SK-N-SH (cell line): ENCODE measurements around the gene AHCY.

Experiments used
- CHD2 ChIP-seq: fragments of 150-350 bp; IDR thresholded peaks from 2 replicates; pipeline ENCODE4 v1.6.1; 2018; ENCODE audit warnings: low read length; ENCODE audit not compliant: partially characterized antibody
- EP300 ChIP-seq, 2 experiments: IDR thresholded peaks; 2 replicates each; pipeline versions ENCODE4 v1.4.0 to v1.6.1; 2012; ENCODE audit warnings: borderline replicate concordance in 1 of 2, low read depth in 1 of 2, low read length in 1 of 2
- FOXJ3 ChIP-seq: sonication (generic); formaldehyde crosslinking; IDR thresholded peaks from 2 replicates; pipeline ENCODE4 v1.5.1; 2020; ENCODE audit warnings: mild to moderate bottlenecking, missing genetic modification reagents
- MXI1 ChIP-seq: IDR thresholded peaks from 2 replicates; pipeline ENCODE4 v1.6.1; 2012; ENCODE audit warnings: mild to moderate bottlenecking, low read depth, low read length, improper control_type of control experiment
- POLR2AphosphoS5 ChIP-seq: IDR thresholded peaks from 2 replicates; pipeline ENCODE4 v1.6.1; 2012; ENCODE audit warnings: low read depth, low read length
- TF ChIP-seq, protein P1 (sequence below): fragments of 200-600 bp; sonication (generic); IDR thresholded peaks from 2 replicates; pipeline ENCODE4 v1.6.1; 2017; ENCODE audit warnings: antibody characterized with exemption, mild to moderate bottlenecking, moderate library complexity
- TF ChIP-seq, protein P2 (sequence below): fragments of 150-350 bp; IDR thresholded peaks from 2 replicates; pipeline ENCODE4 v1.6.1; 2016; ENCODE audit warnings: mild to moderate bottlenecking, low read depth, low read length
- TF ChIP-seq, protein P3 (sequence below): IDR thresholded peaks from 2 replicates; pipeline ENCODE4 v1.4.0; 2012; ENCODE audit warnings: low read depth, borderline replicate concordance
- TF ChIP-seq, protein P4 (sequence below): IDR thresholded peaks from 2 replicates; pipeline ENCODE4 v1.6.1; 2012; ENCODE audit warnings: mild to moderate bottlenecking, low read depth, low read length, moderate library complexity

DNA sequence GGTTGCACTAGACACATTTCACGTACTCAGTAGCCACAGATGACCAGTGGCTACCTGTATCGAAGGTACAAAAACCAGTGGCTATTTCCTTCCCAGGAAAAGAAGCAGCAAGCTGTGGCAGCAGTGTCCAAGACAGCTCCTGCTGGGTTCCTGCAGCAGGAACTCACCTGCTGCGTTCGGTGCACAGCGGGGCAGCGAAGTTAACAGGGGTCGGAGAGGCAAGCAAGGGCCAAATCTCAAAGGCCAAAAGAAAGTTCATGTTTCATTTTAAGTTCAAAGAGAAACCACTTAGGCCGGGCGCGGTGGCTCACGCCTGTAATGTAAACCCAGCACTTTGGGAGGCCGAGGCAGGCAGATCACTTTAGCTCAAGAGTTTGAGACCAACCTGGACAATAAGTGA is 35.0 kb downstream of the AHCY start:
- TF ChIP-seq, protein P1, sequence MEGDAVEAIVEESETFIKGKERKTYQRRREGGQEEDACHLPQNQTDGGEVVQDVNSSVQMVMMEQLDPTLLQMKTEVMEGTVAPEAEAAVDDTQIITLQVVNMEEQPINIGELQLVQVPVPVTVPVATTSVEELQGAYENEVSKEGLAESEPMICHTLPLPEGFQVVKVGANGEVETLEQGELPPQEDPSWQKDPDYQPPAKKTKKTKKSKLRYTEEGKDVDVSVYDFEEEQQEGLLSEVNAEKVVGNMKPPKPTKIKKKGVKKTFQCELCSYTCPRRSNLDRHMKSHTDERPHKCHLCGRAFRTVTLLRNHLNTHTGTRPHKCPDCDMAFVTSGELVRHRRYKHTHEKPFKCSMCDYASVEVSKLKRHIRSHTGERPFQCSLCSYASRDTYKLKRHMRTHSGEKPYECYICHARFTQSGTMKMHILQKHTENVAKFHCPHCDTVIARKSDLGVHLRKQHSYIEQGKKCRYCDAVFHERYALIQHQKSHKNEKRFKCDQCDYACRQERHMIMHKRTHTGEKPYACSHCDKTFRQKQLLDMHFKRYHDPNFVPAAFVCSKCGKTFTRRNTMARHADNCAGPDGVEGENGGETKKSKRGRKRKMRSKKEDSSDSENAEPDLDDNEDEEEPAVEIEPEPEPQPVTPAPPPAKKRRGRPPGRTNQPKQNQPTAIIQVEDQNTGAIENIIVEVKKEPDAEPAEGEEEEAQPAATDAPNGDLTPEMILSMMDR: no peak
- TF ChIP-seq, protein P2, sequence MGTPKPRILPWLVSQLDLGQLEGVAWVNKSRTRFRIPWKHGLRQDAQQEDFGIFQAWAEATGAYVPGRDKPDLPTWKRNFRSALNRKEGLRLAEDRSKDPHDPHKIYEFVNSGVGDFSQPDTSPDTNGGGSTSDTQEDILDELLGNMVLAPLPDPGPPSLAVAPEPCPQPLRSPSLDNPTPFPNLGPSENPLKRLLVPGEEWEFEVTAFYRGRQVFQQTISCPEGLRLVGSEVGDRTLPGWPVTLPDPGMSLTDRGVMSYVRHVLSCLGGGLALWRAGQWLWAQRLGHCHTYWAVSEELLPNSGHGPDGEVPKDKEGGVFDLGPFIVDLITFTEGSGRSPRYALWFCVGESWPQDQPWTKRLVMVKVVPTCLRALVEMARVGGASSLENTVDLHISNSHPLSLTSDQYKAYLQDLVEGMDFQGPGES: no peak
- no peak for TF ChIP-seq EP300 (IDR thresholded peaks at IDR 0.05; ENCODE audit: borderline replicate concordance in 1 of 2, low read depth in 1 of 2, low read length in 1 of 2)
- TF ChIP-seq MXI1: no peak
- no peak for TF ChIP-seq POLR2AphosphoS5
- no peak for TF ChIP-seq FOXJ3 (CRISPR knock-in tag)
- TF ChIP-seq, protein P3, sequence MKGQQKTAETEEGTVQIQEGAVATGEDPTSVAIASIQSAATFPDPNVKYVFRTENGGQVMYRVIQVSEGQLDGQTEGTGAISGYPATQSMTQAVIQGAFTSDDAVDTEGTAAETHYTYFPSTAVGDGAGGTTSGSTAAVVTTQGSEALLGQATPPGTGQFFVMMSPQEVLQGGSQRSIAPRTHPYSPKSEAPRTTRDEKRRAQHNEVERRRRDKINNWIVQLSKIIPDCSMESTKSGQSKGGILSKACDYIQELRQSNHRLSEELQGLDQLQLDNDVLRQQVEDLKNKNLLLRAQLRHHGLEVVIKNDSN: no peak
- TF ChIP-seq, protein P4, sequence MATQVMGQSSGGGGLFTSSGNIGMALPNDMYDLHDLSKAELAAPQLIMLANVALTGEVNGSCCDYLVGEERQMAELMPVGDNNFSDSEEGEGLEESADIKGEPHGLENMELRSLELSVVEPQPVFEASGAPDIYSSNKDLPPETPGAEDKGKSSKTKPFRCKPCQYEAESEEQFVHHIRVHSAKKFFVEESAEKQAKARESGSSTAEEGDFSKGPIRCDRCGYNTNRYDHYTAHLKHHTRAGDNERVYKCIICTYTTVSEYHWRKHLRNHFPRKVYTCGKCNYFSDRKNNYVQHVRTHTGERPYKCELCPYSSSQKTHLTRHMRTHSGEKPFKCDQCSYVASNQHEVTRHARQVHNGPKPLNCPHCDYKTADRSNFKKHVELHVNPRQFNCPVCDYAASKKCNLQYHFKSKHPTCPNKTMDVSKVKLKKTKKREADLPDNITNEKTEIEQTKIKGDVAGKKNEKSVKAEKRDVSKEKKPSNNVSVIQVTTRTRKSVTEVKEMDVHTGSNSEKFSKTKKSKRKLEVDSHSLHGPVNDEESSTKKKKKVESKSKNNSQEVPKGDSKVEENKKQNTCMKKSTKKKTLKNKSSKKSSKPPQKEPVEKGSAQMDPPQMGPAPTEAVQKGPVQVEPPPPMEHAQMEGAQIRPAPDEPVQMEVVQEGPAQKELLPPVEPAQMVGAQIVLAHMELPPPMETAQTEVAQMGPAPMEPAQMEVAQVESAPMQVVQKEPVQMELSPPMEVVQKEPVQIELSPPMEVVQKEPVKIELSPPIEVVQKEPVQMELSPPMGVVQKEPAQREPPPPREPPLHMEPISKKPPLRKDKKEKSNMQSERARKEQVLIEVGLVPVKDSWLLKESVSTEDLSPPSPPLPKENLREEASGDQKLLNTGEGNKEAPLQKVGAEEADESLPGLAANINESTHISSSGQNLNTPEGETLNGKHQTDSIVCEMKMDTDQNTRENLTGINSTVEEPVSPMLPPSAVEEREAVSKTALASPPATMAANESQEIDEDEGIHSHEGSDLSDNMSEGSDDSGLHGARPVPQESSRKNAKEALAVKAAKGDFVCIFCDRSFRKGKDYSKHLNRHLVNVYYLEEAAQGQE: no peak
- TF ChIP-seq CHD2: no peak
